AG10803 (cell line): ENCODE measurements around the gene SEPHS1.

ENCODE experiments used
- DNase-seq: peaks from one replicate; pipeline ENCODE4 v3.0.0; 2010; ENCODE audit warnings: low read depth
- H3K4me3 ChIP-seq: 2 replicates; pipeline ENCODE4 v1.5.1; 2011; ENCODE audit warnings: mild to moderate bottlenecking, low read length, control low read depth
- TF ChIP-seq, protein P1 (sequence below): conservative IDR thresholded peaks from 2 replicates; pipeline ENCODE4 v1.5.1; 2011; ENCODE audit warnings: mild to moderate bottlenecking, low read length, control low read depth, inconsistent platforms

The SEPHS1 gene

DNA sequence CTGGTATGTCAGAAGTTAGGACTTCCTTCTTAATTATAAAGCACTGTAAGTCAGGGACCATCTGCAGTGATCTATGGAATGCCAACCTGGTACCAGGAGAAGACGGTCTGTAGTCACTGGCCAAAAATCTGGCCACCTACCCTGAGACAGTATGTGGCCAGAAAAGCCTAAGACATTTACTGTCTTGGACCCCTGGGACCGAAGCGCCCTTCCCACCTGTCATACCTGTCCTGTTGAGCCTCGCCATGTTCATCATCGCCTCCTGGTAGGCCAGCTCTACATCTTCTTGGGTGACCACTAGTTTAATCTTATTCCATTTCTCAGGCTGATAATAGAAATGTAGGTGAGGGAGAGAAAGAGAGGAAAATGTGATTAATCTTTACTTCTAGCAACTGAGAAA, 20.0 kb downstream of the SEPHS1 start:
- H3K4me3 ChIP-seq = no peak overlapping the region
- TF ChIP-seq, protein P1, sequence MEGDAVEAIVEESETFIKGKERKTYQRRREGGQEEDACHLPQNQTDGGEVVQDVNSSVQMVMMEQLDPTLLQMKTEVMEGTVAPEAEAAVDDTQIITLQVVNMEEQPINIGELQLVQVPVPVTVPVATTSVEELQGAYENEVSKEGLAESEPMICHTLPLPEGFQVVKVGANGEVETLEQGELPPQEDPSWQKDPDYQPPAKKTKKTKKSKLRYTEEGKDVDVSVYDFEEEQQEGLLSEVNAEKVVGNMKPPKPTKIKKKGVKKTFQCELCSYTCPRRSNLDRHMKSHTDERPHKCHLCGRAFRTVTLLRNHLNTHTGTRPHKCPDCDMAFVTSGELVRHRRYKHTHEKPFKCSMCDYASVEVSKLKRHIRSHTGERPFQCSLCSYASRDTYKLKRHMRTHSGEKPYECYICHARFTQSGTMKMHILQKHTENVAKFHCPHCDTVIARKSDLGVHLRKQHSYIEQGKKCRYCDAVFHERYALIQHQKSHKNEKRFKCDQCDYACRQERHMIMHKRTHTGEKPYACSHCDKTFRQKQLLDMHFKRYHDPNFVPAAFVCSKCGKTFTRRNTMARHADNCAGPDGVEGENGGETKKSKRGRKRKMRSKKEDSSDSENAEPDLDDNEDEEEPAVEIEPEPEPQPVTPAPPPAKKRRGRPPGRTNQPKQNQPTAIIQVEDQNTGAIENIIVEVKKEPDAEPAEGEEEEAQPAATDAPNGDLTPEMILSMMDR = no peak
- no peak for DNase-seq

GRCh38 chr10:13327534-13327933, 20.6 kb downstream of the SEPHS1 start:
- TF ChIP-seq, protein P1 = no peak

GRCh38 chr10:13322615-13323148, 25.4 kb downstream of the SEPHS1 start:
- TF ChIP-seq, protein P1 = no peak
- no peak for DNase-seq
- H3K4me3 ChIP-seq = no peak overlapping the region

More at GRCh38 chr10:13327534-13327933, 20.6 kb downstream of the SEPHS1 start:
- no peak for DNase-seq
- H3K4me3 ChIP-seq = no peak overlapping the region

GRCh38 chr10:13321576-13321975, 26.5 kb downstream of the SEPHS1 start:
- TF ChIP-seq, protein P1 = no peak
- DNase-seq = no peak
- no peak overlapping the region for H3K4me3 ChIP-seq

GRCh38 chr10:13319166-13319565, 28.9 kb downstream of the SEPHS1 start:
- DNase-seq = no peak
- H3K4me3 ChIP-seq = no peak overlapping the region
- TF ChIP-seq, protein P1 = no peak

DNA sequence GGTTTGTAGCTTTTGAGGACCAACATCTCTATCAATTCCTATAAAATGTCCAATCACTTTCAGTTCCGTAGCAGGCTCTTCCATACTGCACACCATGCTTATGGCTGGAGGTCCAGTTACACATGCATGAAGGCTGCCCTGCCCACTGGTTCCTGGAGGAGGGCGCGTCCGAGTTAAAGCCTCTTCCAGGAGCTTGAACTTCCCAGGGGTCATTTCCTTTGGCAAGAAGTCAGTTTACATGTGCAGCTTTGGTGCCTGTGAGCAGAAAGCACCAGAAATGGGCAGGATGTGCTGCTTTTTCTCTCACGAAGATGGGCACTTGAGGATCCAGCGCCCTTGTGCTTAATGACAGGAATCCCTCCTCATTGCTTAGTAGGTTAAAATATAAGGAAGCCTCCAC, 30.6 kb downstream of the SEPHS1 start:
- TF ChIP-seq, protein P1 = no peak
- DNase-seq = no peak
- H3K4me3 ChIP-seq = no peak overlapping the region

DNA sequence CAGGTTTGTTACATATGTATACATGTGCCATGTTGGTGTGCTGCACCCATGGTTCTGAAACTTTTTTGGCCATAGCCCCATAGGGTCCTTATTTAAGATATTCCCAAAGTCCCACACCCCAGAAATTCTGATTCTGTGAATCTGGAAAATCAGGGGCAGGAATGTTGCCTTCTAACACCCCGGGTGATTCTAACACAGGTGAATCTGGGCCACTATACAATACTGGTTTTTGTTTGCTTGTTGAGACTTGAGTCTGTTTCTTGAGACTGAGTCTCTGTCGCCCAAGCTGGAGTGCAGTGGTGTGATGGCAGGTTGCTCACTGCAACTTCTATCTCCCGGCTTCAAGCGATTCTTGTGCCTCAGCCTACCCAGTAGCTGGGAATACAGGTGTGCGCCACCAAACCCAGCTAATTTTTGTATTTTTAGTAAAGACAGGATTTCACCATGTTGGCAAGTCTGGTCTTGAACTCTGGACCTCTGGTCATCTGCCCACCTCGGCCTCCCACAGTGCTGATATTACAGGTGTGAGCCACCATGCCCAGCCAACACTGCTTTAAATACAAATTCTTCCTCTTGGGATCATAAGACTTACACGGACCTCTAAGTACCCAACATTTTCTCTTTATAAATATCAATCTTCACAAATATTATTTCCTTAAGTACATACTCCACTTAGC, 31.3 kb downstream of the SEPHS1 start:
- H3K4me3 ChIP-seq = no peak overlapping the region
- TF ChIP-seq, protein P1 = no peak
- DNase-seq = no peak
